GM12865 (cell line): Measurements from ENCODE around the gene RGL4.

ENCODE experiments used
- DNase-seq: peaks from one replicate; pipeline ENCODE4 v3.0.0; 2010; ENCODE audit warnings: low read depth
- H3K4me3 ChIP-seq: 2 replicates; pipeline ENCODE4 v1.5.1; 2011; ENCODE audit warnings: mild to moderate bottlenecking, low read depth, low read length, control low read depth
- TF ChIP-seq, protein P1 (sequence below): IDR thresholded peaks from 2 replicates; pipeline ENCODE4 v1.5.1; 2011; ENCODE audit warnings: low read length, control low read depth, low read depth, inconsistent platforms; ENCODE audit not compliant: insufficient read depth; ENCODE audit errors: missing control alignments

Gene RGL4

DNA sequence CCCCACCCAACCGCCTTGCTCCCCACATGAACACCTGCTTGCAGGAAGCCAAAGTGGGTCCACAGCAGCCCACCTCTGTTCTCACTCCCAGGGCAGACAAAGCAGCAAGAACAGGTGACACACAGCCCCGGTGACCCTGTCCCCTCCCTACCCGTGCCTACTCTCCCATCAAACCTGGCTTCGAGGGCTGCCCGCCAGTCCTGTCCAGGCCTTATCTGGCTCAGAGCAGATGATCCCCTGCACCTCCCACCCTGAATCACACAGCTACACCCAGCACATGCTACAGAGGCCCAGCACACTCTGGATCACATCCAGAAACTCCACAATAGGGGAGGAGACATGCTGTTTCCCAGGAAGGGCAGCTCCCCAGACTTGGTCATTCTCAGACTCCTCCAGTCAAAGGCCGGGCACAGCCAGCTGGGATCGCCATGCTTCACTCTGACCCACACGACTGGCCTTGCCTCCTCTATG is 6.2 kb upstream of the RGL4 start:
- TF ChIP-seq, protein P1, sequence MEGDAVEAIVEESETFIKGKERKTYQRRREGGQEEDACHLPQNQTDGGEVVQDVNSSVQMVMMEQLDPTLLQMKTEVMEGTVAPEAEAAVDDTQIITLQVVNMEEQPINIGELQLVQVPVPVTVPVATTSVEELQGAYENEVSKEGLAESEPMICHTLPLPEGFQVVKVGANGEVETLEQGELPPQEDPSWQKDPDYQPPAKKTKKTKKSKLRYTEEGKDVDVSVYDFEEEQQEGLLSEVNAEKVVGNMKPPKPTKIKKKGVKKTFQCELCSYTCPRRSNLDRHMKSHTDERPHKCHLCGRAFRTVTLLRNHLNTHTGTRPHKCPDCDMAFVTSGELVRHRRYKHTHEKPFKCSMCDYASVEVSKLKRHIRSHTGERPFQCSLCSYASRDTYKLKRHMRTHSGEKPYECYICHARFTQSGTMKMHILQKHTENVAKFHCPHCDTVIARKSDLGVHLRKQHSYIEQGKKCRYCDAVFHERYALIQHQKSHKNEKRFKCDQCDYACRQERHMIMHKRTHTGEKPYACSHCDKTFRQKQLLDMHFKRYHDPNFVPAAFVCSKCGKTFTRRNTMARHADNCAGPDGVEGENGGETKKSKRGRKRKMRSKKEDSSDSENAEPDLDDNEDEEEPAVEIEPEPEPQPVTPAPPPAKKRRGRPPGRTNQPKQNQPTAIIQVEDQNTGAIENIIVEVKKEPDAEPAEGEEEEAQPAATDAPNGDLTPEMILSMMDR: no peak
- no peak overlapping the region for H3K4me3 ChIP-seq
- no peak for DNase-seq

DNA sequence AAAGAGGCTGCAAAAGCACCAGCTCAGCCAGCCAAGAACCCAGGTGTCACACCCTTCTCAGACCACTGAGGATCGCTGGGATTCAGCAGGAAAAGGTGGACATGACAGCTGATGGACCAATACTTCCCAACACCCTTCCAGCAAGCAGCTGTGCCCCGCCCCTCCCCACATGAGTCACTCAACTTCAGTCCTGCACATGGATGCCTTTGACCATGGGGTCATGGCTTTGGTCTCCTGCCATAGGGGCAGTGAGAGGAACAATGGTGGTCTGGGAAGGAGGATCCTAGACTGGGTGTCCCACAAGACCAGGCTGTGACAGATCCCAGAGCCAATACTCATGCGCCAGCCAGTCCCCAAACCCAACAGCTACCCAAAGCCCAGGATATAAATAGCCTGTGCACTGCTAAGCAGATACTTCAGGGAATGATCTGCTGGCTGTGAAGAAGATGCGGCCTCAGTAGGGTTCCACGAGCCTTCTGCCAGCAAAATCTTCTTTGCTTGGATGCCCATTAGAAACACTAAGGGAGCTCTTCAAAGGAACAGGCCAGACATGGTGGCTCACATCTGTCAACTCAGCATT is 5.5 kb upstream of the RGL4 start:
- DNase-seq: no peak
- TF ChIP-seq, protein P1: no peak

DNA sequence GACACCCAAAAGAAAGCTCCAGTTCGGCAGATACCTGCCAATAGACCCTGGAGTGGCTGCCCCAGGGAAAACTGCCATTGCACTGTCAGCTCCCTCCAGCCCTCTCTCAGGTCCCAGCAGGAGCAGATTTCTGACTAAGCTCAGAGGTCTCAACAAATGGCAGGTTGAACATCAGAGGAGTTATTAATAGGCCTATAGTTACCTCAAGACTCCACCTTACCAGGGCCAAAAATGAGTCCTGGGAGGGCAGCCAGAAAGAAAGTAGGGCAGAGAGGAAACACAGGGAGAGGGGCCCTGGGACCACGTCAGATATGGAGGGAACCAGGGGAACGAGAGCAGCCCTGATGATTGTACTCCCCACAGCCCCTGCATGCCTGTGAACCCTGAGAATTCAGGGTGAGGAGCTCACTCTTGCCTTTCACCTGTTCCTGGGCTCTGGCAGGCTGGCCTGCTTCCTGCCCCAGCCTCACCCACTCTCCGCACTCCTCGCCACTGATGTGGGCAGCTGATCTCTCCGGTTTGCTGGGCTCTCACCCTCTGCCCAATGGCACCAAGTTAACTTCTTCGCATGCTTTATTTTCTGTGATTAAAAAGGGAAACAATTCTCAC is 4.3 kb upstream of the RGL4 start:
- DNase-seq: no peak
- TF ChIP-seq, protein P1: no peak
- H3K4me3 ChIP-seq: no peak overlapping the region

More for the DNA sequence above, 5.5 kb upstream of the RGL4 start:
- H3K4me3 ChIP-seq: no peak overlapping the region

DNA sequence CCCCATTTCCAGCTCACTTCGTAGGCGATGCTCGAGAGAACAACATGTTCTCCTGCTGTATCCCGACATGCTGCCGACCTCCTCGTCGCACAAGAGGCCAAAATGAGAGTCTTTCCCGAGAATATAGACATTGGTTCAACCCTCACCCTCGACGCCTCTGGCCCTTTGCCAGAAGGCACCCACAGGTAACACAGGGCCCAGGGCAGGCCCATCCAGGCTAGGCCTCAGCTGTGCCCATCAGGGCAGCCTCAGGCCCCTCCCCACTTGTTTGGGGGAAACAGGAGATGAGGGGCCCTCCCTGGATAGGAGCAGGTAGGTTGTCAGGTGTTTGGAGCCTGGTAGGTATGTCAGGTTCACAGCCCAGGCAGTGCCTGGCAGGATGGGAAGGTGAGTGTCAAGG is 2.7 kb upstream of the RGL4 start:
- TF ChIP-seq, protein P1: no peak
- H3K4me3 ChIP-seq: no peak overlapping the region
- DNase-seq: no peak

DNA sequence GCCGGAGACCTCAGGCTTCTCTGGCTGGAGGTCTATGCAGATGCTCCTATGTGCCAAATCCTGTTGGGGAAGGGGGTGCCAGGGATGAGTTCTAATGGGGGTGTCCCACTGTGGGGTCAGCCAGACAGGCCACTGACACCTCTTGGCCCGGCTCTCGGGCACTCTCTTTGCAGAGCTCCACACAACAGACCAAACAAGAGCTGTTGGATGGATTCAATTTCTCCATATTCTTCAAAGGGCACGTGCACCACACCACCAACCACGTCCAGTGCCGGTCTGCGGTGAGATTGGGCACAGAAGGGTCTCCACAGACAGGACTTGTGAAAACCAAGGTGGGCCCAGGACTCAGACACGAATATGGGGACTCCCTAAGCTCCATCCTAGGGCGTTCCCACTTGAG is 2.2 kb upstream of the RGL4 start:
- DNase-seq: no peak
- H3K4me3 ChIP-seq: no peak overlapping the region
- TF ChIP-seq, protein P1: no peak

DNA sequence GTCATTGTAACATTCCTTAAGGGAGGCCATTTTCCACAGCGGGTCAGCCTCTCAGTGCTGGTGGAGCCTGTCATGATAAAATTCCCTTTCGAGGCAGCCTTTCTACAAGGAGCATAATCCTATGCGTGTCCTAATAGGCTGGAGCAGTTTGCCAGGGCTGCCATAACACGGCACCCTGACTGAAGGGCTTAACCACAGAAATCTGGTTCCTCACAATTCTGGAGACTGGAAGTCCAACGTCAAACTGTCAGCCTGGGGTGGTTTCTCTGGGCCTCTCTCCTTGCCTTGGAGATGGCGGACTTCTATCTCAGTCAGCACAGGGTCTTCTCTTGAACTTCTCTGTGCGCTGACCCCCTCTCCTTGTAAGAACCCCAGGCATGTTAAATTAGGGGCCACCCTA is 1.4 kb upstream of the RGL4 start:
- TF ChIP-seq, protein P1: no peak
- H3K4me3 ChIP-seq: no peak overlapping the region
- no peak for DNase-seq

DNA sequence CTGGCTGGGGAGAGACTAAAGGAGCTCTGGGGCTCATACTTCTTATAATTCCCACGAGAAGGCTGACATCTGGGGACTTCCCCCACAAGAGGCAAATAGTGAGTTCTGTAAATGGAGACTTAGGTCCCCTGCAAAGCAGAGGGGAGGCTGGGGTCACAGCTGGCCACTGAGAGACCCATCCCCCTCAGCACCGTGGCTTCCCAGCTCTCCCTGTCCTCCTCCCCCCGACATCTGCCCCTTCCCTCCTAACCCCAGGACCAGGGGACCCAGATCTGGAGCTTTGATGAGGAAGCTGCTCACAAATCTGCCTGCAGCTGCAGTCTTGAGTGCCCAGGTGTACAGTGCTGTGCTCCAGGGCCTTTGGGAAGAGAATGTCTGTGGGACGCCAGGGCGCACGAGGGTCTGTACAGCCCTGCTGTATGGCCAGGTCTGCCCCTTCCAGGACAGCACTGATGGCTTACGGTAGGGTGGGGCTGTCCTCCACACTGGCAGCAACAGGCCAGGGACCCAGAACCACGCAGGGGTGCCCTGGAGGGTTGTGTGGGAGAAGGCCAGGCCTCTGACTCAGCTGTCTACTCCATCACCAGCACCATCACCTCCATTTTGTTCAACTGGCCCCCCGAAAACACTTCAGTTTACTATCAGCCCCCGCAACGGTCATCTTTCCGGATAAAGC is 1.1 kb downstream of the RGL4 start:
- H3K4me3 ChIP-seq: no peak overlapping the region
- DNase-seq: no peak
- TF ChIP-seq, protein P1: no peak
